Liver (tissue), 3 donors: Measurements from ENCODE around the gene IMPA2.

Experiments
- EGR1 ChIP-seq, 2 donors: IDR thresholded peaks; 2 replicates each; pipeline ENCODE4 v1.6.1; 2016 to 2018; ENCODE audit warnings: antibody characterized with exemption in 2 of 2, low read depth in 2 of 2
- FOXA2 ChIP-seq: IDR thresholded peaks from 2 replicates; pipeline ENCODE4 v1.6.1; 2016; ENCODE audit warnings: antibody characterized with exemption
- GABPA ChIP-seq, 2 donors: IDR thresholded peaks in 1 of 2; conservative IDR thresholded peaks in 1 of 2; 2 replicates each; pipeline ENCODE4 v1.6.1; 2016; ENCODE audit warnings: antibody characterized with exemption in 2 of 2, mild to moderate bottlenecking in 1 of 2, moderate library complexity in 1 of 2
- HNF4G ChIP-seq: IDR thresholded peaks from 2 replicates; pipeline ENCODE4 v1.6.1; 2016; ENCODE audit warnings: antibody characterized with exemption
- RAD21 ChIP-seq, 2 donors: IDR thresholded peaks; 2 replicates each; pipeline ENCODE4 v1.6.1; 2016; ENCODE audit warnings: antibody characterized with exemption in 2 of 2, mild to moderate bottlenecking in 2 of 2
- RXRA ChIP-seq, 2 donors: IDR thresholded peaks; 2 replicates each; pipeline ENCODE4 v1.6.1; 2017 to 2018; ENCODE audit warnings: antibody characterized with exemption in 2 of 2, mild to moderate bottlenecking in 1 of 2
- SP1 ChIP-seq: IDR thresholded peaks from 2 replicates; pipeline ENCODE4 v1.6.1; 2018; ENCODE audit warnings: antibody characterized with exemption, mild to moderate bottlenecking
- TAF1 ChIP-seq: conservative IDR thresholded peaks from 2 replicates; pipeline ENCODE4 v1.6.1; 2016; ENCODE audit warnings: antibody characterized with exemption, mild to moderate bottlenecking
- YY1 ChIP-seq: IDR thresholded peaks from 2 replicates; pipeline ENCODE4 v1.6.1; 2016; ENCODE audit warnings: antibody characterized with exemption, mild to moderate bottlenecking
- TF ChIP-seq, protein P1 (sequence below): fragments of 150-350 bp; IDR thresholded peaks from 2 replicates; pipeline ENCODE4 v1.5.1; 2017; ENCODE audit warnings: improper control_type of control experiment, low read depth, low read length; ENCODE audit not compliant: missing input control
- TF ChIP-seq, protein P2 (sequence below): IDR thresholded peaks from 2 replicates; pipeline ENCODE4 v1.6.1; 2016; ENCODE audit warnings: antibody characterized with exemption, mild to moderate bottlenecking
- TF ChIP-seq, protein P3 (sequence below): IDR thresholded peaks from 2 replicates; pipeline ENCODE4 v1.6.1; 2016; ENCODE audit warnings: antibody characterized with exemption
- TF ChIP-seq, protein P4 (sequence below): IDR thresholded peaks from 2 replicates; pipeline ENCODE4 v1.6.1; 2016; ENCODE audit warnings: antibody characterized with exemption
- TF ChIP-seq, protein P5 (sequence below): IDR thresholded peaks from 2 replicates; pipeline ENCODE4 v1.6.1; 2016; ENCODE audit warnings: antibody characterized with exemption
- donor health status: healthy.
- donor health status: healthy.

DNA sequence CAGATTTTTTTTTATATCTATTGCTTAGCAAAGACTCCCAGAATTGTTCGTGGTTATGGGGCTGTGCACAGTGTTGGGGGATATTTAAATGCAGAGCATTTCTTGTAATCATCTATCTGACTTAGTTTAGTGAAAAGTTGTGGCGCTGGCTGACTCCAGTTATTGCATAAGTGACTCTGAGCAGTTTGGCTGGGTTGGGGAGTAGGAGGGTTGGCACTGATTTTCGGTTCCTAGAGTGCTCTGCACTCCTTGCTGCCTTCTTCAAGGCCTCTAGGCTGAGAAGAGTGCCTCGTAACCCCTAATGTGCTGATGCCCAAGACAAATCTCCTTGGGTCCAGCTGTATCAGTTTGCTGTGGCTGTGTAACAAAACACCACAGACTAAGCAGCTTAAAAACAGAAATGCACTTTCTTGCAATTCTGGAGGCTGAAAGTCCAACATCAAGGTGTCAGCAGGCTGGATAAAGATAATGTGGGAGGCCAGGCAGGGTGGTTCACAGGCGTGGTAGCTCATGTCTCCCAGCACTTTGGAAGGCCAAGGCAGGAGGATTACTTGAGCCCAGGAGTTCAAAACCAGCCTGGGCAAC lies 6.5 kb upstream of the IMPA2 start:
- TF ChIP-seq, protein P1, sequence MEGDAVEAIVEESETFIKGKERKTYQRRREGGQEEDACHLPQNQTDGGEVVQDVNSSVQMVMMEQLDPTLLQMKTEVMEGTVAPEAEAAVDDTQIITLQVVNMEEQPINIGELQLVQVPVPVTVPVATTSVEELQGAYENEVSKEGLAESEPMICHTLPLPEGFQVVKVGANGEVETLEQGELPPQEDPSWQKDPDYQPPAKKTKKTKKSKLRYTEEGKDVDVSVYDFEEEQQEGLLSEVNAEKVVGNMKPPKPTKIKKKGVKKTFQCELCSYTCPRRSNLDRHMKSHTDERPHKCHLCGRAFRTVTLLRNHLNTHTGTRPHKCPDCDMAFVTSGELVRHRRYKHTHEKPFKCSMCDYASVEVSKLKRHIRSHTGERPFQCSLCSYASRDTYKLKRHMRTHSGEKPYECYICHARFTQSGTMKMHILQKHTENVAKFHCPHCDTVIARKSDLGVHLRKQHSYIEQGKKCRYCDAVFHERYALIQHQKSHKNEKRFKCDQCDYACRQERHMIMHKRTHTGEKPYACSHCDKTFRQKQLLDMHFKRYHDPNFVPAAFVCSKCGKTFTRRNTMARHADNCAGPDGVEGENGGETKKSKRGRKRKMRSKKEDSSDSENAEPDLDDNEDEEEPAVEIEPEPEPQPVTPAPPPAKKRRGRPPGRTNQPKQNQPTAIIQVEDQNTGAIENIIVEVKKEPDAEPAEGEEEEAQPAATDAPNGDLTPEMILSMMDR, result no peak
- TF ChIP-seq RAD21 (IDR thresholded peaks at IDR 0.05) (no peak), SP1 (no peak), GABPA (IDR thresholded peaks at IDR 0.05 in 1 of 2, conservative IDR thresholded peaks at IDR 0.05 in 1 of 2) (no peak), YY1 (no peak), EGR1 (IDR thresholded peaks at IDR 0.05; ENCODE audit: low read depth in 2 of 2) (no peak), TAF1 (no peak), HNF4G (no peak), RXRA (IDR thresholded peaks at IDR 0.05) (no peak), FOXA2 (no peak)
- TF ChIP-seq, protein P2, sequence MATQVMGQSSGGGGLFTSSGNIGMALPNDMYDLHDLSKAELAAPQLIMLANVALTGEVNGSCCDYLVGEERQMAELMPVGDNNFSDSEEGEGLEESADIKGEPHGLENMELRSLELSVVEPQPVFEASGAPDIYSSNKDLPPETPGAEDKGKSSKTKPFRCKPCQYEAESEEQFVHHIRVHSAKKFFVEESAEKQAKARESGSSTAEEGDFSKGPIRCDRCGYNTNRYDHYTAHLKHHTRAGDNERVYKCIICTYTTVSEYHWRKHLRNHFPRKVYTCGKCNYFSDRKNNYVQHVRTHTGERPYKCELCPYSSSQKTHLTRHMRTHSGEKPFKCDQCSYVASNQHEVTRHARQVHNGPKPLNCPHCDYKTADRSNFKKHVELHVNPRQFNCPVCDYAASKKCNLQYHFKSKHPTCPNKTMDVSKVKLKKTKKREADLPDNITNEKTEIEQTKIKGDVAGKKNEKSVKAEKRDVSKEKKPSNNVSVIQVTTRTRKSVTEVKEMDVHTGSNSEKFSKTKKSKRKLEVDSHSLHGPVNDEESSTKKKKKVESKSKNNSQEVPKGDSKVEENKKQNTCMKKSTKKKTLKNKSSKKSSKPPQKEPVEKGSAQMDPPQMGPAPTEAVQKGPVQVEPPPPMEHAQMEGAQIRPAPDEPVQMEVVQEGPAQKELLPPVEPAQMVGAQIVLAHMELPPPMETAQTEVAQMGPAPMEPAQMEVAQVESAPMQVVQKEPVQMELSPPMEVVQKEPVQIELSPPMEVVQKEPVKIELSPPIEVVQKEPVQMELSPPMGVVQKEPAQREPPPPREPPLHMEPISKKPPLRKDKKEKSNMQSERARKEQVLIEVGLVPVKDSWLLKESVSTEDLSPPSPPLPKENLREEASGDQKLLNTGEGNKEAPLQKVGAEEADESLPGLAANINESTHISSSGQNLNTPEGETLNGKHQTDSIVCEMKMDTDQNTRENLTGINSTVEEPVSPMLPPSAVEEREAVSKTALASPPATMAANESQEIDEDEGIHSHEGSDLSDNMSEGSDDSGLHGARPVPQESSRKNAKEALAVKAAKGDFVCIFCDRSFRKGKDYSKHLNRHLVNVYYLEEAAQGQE, result no peak
- TF ChIP-seq, protein P3, sequence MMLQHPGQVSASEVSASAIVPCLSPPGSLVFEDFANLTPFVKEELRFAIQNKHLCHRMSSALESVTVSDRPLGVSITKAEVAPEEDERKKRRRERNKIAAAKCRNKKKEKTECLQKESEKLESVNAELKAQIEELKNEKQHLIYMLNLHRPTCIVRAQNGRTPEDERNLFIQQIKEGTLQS, result no peak
- TF ChIP-seq, protein P4, sequence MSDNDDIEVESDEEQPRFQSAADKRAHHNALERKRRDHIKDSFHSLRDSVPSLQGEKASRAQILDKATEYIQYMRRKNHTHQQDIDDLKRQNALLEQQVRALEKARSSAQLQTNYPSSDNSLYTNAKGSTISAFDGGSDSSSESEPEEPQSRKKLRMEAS, result no peak
- TF ChIP-seq, protein P5, sequence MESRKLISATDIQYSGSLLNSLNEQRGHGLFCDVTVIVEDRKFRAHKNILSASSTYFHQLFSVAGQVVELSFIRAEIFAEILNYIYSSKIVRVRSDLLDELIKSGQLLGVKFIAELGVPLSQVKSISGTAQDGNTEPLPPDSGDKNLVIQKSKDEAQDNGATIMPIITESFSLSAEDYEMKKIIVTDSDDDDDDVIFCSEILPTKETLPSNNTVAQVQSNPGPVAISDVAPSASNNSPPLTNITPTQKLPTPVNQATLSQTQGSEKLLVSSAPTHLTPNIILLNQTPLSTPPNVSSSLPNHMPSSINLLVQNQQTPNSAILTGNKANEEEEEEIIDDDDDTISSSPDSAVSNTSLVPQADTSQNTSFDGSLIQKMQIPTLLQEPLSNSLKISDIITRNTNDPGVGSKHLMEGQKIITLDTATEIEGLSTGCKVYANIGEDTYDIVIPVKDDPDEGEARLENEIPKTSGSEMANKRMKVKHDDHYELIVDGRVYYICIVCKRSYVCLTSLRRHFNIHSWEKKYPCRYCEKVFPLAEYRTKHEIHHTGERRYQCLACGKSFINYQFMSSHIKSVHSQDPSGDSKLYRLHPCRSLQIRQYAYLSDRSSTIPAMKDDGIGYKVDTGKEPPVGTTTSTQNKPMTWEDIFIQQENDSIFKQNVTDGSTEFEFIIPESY, result no peak
